Mucosa of rectum (tissue), 2 donors: ENCODE data around the gene TRIM72.
"Not testable (repeated sequence)": the region's sequence is repeated elsewhere in the genome, so short reads cannot be mapped to it uniquely, and the experiment has no call there.

Experiments
- H3K27ac ChIP-seq, 2 donors: one replicate each; pipeline ENCODE4 v1.7.0; 2013; ENCODE audit warnings: inconsistent platforms in 2 of 2, low read depth in 2 of 2, low read length in 2 of 2
- H3K27me3 ChIP-seq, 2 donors: one replicate each; pipeline ENCODE4 v1.7.0; 2013; ENCODE audit warnings: low read length in 2 of 2; ENCODE audit not compliant: control insufficient read depth in 2 of 2, insufficient read depth in 2 of 2
- H3K36me3 ChIP-seq, 2 donors: one replicate each; pipeline ENCODE4 v1.7.0; 2013; ENCODE audit warnings: low read length in 2 of 2; ENCODE audit not compliant: control insufficient read depth in 2 of 2, insufficient read depth in 2 of 2
- H3K4me1 ChIP-seq, 2 donors: one replicate each; pipeline ENCODE4 v1.7.0; 2013; ENCODE audit warnings: low read length in 2 of 2, mild to moderate bottlenecking in 1 of 2; ENCODE audit not compliant: control insufficient read depth in 2 of 2, insufficient read depth in 2 of 2
- H3K4me3 ChIP-seq, 2 donors: one replicate each; pipeline ENCODE4 v1.7.0; 2013; ENCODE audit warnings: low read length in 2 of 2
- H3K9ac ChIP-seq, 2 donors: one replicate each; pipeline ENCODE4 v1.7.0; 2013; ENCODE audit warnings: low read length in 2 of 2, low read depth in 1 of 2, mild to moderate bottlenecking in 1 of 2
- H3K9me3 ChIP-seq, 2 donors: one replicate each; pipeline ENCODE4 v1.7.0; 2013; ENCODE audit warnings: low read length in 2 of 2; ENCODE audit not compliant: control insufficient read depth in 2 of 2
- donor health status: healthy.
- donor health status: Normal muscosa, but diverticular disease.

TRIM72 gene

GRCh38 chr16:31270795-31271194, 56.9 kb downstream of the TRIM72 start:
- Histone ChIP-seq H3K4me1 (no peaks in the 10 kb centered on the region), H3K9ac (no peak overlapping the region), H3K36me3 (peaks cover 0 to 3% of the 10 kb centered on the region in 2 donors), H3K27me3 (no peaks in the 10 kb centered on the region), H3K27ac (no peak overlapping the region), H3K4me3 (no peak overlapping the region), H3K9me3 (no peaks in the 10 kb centered on the region)

GRCh38 chr16:31271621-31272190, 57.8 kb downstream of the TRIM72 start:
- peaks cover 0 to 3% of the 10 kb centered on the region in 2 donors for H3K36me3 ChIP-seq
- H3K27ac ChIP-seq: no peak overlapping the region
- H3K4me3 ChIP-seq: no peak overlapping the region
- H3K4me1 ChIP-seq: no peaks in the 10 kb centered on the region
- no peaks in the 10 kb centered on the region for H3K9me3 ChIP-seq
- H3K27me3 ChIP-seq: no peaks in the 10 kb centered on the region
- H3K9ac ChIP-seq: no peak overlapping the region

GRCh38 chr16:31273187-31273586, 59.3 kb downstream of the TRIM72 start:
- Histone ChIP-seq H3K36me3 (peaks cover 0 to 3% of the 10 kb centered on the region in 2 donors), H3K9me3 (no peaks in the 10 kb centered on the region), H3K9ac (no peak overlapping the region), H3K4me1 (no peaks in the 10 kb centered on the region), H3K27me3 (no peaks in the 10 kb centered on the region), H3K4me3 (no peak overlapping the region), H3K27ac (no peak overlapping the region)

GRCh38 chr16:31273676-31274075, 59.8 kb downstream of the TRIM72 start:
- H3K27ac ChIP-seq: no peak overlapping the region
- no peak overlapping the region for H3K9ac ChIP-seq
- no peaks in the 10 kb centered on the region for H3K4me1 ChIP-seq
- H3K9me3 ChIP-seq: no peaks in the 10 kb centered on the region
- peaks cover 0 to 3% of the 10 kb centered on the region in 2 donors for H3K36me3 ChIP-seq
- H3K27me3 ChIP-seq: no peaks in the 10 kb centered on the region
- H3K4me3 ChIP-seq: no peak overlapping the region

DNA sequence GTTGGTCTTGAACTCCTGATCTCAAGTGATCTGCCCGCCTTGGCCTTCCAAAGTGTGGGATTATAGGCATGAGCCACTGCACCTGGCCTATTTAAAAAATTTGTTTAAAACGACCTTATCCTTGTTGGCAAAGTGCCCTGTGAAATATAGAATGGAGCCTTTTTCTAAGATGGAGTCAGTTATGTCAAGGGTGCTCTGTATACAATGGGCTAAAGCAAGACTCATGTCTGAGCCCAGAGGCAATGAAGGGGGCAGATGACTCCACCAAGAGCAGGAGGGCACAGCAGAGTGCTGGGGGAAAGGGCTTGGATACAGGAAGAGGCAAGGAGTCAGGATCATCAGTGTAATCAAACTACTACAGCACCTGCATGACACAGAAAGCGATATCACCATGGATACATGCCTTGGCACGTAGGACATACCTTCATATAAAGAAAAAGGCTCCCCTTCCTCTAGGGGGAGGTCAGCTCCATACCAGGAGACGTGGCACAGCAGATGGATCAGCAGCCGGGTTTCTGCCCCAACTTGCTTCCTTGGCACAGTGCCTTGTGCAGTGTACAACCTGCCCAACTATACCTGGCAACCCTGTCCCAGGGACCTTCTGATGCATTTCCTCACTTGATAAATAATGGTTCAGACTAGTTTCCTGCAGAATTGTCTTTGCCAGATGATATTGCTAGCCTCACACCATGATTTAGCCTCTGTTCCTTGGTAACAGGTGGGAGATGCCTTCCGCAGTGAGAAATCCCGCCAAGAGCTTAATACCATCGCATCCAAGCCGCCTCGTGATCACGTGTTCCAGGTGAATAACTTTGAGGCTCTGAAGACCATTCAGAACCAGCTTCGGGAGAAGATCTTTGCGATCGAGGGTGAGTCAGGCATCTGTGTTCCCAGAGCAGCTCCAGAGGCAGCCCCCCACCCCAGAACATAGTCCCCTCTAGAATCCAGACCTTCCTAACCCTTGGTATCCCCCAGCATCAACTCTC, 61.2 kb downstream of the TRIM72 start:
- Histone ChIP-seq H3K4me1 (no peaks in the 10 kb centered on the region), H3K27ac (no peak overlapping the region), H3K36me3 (peaks cover 0 to 3% of the 10 kb centered on the region in 2 donors), H3K4me3 (no peak overlapping the region), H3K9ac (no peak overlapping the region), H3K9me3 (no peaks in the 10 kb centered on the region), H3K27me3 (no peaks in the 10 kb centered on the region)

- Histone ChIP-seq H3K9me3 (no peaks in the 10 kb centered on the region), H3K4me1 (no peaks in the 10 kb centered on the region), H3K9ac (no peak overlapping the region), H3K27me3 (no peaks in the 10 kb centered on the region), H3K4me3 (no peak overlapping the region), H3K36me3 (peaks cover 0 to 3% of the 10 kb centered on the region in 2 donors), H3K27ac (no peak overlapping the region)
Observed at GRCh38 chr16:31276600-31276999, 62.7 kb downstream of the TRIM72 start.

- no peaks in the 10 kb centered on the region for H3K27me3 ChIP-seq
- H3K27ac ChIP-seq: no peak overlapping the region
- H3K9me3 ChIP-seq: no peaks in the 10 kb centered on the region
- H3K9ac ChIP-seq: no peak overlapping the region
- peaks cover 0 to 3% of the 10 kb centered on the region in 2 donors for H3K36me3 ChIP-seq
- H3K4me3 ChIP-seq: no peak overlapping the region
- no peaks in the 10 kb centered on the region for H3K4me1 ChIP-seq
Observed at GRCh38 chr16:31277659-31278260, 63.8 kb downstream of the TRIM72 start.

DNA sequence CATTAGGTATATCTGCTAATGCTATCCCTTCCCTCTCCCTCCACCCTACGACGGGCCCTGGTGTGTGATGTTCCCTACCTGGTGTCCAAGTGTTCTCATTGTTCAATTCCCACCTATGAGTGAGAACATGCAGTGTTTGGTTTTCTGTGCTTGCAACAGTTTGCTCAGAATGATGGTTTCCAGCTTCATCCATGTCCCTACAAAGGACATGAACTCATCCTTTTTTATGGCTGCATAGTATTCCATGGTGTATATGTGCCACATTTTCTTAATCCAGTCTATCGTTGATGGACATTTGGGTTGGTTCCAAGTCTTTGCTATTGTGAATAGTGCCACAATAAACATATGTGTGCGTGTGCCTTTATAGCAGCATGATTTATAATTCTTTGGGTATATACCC, 64.9 kb downstream of the TRIM72 start:
- not testable (repeated sequence) for H3K27ac ChIP-seq, H3K36me3 ChIP-seq, H3K9me3 ChIP-seq, H3K9ac ChIP-seq, H3K4me3 ChIP-seq, H3K27me3 ChIP-seq, H3K4me1 ChIP-seq
